GM12878 (cell line): ENCODE measurements around the gene IBA57.

ENCODE experiments used
- EP300 ChIP-seq, 2 experiments: fragments of 150-350 bp in 1 of 2; IDR thresholded peaks; 2 replicates each; pipeline ENCODE4 v1.6.1; 2011 to 2012; ENCODE audit warnings: low read depth in 2 of 2, low read length in 2 of 2, borderline replicate concordance in 1 of 2, improper control_type of control experiment in 1 of 2, inconsistent platforms in 1 of 2; ENCODE audit not compliant: control insufficient read depth in 1 of 2
- EZH2 ChIP-seq: IDR thresholded peaks from 2 replicates; pipeline ENCODE4 v1.6.1; 2012; ENCODE audit warnings: low read depth, mild to moderate bottlenecking, control low read depth, inconsistent platforms, low read length, borderline replicate concordance; ENCODE audit not compliant: control insufficient read depth
- SP1 ChIP-seq: IDR thresholded peaks from one replicate; pipeline ENCODE4 v1.6.1; 2011; ENCODE audit warnings: low read depth, low read length
- STAT3 ChIP-seq: IDR thresholded peaks from 2 replicates; pipeline ENCODE4 v1.6.1; 2011; ENCODE audit warnings: low read depth, low read length, improper control_type of control experiment
- SUPT20H ChIP-seq: IDR thresholded peaks from 2 replicates; pipeline ENCODE4 v1.6.1; 2011; ENCODE audit warnings: low read depth, mild to moderate bottlenecking, low read length, moderate library complexity, borderline replicate concordance; ENCODE audit not compliant: control insufficient read depth
- USF2 ChIP-seq: IDR thresholded peaks from 2 replicates; pipeline ENCODE4 v1.6.1; 2011; ENCODE audit warnings: low read depth, low read length, improper control_type of control experiment, borderline replicate concordance
- TF ChIP-seq, protein P1 (sequence below), 3 experiments: IDR thresholded peaks in 2 of 3; conservative IDR thresholded peaks in 1 of 3; 2 replicates each; pipeline ENCODE4 v1.5.1; 2011; ENCODE audit warnings: low read depth in 3 of 3, low read length in 3 of 3, mild to moderate bottlenecking in 3 of 3, control low read depth in 2 of 3, moderate library complexity in 2 of 3, inconsistent platforms in 1 of 3, mixed read lengths in 1 of 3; ENCODE audit not compliant: control insufficient read depth in 2 of 3, insufficient read depth in 1 of 3; ENCODE audit errors: extremely low read depth in 1 of 3

- TF ChIP-seq SP1, result no peak
- TF ChIP-seq EZH2, result no peak
- no peak for TF ChIP-seq STAT3
- TF ChIP-seq, protein P1, sequence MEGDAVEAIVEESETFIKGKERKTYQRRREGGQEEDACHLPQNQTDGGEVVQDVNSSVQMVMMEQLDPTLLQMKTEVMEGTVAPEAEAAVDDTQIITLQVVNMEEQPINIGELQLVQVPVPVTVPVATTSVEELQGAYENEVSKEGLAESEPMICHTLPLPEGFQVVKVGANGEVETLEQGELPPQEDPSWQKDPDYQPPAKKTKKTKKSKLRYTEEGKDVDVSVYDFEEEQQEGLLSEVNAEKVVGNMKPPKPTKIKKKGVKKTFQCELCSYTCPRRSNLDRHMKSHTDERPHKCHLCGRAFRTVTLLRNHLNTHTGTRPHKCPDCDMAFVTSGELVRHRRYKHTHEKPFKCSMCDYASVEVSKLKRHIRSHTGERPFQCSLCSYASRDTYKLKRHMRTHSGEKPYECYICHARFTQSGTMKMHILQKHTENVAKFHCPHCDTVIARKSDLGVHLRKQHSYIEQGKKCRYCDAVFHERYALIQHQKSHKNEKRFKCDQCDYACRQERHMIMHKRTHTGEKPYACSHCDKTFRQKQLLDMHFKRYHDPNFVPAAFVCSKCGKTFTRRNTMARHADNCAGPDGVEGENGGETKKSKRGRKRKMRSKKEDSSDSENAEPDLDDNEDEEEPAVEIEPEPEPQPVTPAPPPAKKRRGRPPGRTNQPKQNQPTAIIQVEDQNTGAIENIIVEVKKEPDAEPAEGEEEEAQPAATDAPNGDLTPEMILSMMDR (IDR thresholded peaks at IDR 0.05 in 2 of 3, conservative IDR thresholded peaks at IDR 0.05 in 1 of 3; ENCODE audit: control insufficient read depth in 2 of 3, extremely low read depth in 1 of 3, insufficient read depth in 1 of 3, low read depth in 3 of 3, low read length in 3 of 3), result no peak
- no peak for TF ChIP-seq USF2
- no peak for TF ChIP-seq EP300 (IDR thresholded peaks at IDR 0.05; ENCODE audit: borderline replicate concordance in 1 of 2, control insufficient read depth in 1 of 2, low read depth in 2 of 2, low read length in 2 of 2)
- TF ChIP-seq SUPT20H, result no peak
Observed at GRCh38 chr1:228150120-228150460, 15.5 kb upstream of the IBA57 start.
